ENCODE measurements around the gene BATF3.

DNA sequence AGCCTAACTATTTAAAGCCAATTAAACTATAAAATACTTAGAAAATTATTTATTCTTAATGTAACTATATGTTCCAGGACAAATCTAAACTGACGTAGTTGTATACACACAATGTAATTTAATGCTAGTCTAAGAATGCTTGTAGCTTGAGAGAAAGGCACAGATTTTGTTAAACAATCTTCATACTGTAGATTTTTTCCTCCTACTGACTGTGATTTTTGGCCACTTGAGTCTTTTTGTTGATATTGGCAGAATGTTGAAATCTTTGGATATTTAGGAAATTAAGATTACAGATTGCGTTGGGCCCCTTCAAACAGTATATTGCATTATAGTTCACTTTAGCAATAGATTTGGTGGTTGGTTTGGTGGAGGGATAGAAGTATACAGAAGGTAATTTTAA, 50.6 kb downstream of the BATF3 start:
- no peak for TF ChIP-seq POLR2A (IDR thresholded peaks at IDR 0.05; ENCODE audit: low read length)
- TF ChIP-seq, protein P1, sequence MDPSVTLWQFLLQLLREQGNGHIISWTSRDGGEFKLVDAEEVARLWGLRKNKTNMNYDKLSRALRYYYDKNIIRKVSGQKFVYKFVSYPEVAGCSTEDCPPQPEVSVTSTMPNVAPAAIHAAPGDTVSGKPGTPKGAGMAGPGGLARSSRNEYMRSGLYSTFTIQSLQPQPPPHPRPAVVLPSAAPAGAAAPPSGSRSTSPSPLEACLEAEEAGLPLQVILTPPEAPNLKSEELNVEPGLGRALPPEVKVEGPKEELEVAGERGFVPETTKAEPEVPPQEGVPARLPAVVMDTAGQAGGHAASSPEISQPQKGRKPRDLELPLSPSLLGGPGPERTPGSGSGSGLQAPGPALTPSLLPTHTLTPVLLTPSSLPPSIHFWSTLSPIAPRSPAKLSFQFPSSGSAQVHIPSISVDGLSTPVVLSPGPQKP (IDR thresholded peaks at IDR 0.05; ENCODE audit: low read depth, low read length): no peak
- TF ChIP-seq, protein P2, sequence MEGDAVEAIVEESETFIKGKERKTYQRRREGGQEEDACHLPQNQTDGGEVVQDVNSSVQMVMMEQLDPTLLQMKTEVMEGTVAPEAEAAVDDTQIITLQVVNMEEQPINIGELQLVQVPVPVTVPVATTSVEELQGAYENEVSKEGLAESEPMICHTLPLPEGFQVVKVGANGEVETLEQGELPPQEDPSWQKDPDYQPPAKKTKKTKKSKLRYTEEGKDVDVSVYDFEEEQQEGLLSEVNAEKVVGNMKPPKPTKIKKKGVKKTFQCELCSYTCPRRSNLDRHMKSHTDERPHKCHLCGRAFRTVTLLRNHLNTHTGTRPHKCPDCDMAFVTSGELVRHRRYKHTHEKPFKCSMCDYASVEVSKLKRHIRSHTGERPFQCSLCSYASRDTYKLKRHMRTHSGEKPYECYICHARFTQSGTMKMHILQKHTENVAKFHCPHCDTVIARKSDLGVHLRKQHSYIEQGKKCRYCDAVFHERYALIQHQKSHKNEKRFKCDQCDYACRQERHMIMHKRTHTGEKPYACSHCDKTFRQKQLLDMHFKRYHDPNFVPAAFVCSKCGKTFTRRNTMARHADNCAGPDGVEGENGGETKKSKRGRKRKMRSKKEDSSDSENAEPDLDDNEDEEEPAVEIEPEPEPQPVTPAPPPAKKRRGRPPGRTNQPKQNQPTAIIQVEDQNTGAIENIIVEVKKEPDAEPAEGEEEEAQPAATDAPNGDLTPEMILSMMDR (IDR thresholded peaks at IDR 0.05): no peak
- TF ChIP-seq, protein P3, sequence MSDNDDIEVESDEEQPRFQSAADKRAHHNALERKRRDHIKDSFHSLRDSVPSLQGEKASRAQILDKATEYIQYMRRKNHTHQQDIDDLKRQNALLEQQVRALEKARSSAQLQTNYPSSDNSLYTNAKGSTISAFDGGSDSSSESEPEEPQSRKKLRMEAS (IDR thresholded peaks at IDR 0.05): no peak
- no peak for TF ChIP-seq RARB (CRISPR knock-in tag; IDR thresholded peaks at IDR 0.05)
- TF ChIP-seq JUN (IDR thresholded peaks at IDR 0.05): no peak
- no peak for TF ChIP-seq RAD21 (conservative IDR thresholded peaks at IDR 0.05 in 1 of 2, IDR thresholded peaks at IDR 0.05 in 1 of 2)
- TF ChIP-seq, protein P4, sequence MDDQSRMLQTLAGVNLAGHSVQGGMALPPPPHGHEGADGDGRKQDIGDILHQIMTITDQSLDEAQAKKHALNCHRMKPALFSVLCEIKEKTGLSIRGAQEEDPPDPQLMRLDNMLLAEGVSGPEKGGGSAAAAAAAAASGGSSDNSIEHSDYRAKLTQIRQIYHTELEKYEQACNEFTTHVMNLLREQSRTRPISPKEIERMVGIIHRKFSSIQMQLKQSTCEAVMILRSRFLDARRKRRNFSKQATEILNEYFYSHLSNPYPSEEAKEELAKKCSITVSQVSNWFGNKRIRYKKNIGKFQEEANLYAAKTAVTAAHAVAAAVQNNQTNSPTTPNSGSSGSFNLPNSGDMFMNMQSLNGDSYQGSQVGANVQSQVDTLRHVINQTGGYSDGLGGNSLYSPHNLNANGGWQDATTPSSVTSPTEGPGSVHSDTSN (IDR thresholded peaks at IDR 0.05): no peak
- TF ChIP-seq EP300 (IDR thresholded peaks at IDR 0.05): no peak
- TF ChIP-seq MAFK (IDR thresholded peaks at IDR 0.05; ENCODE audit: partially characterized antibody): no peak
- TF ChIP-seq, protein P5, sequence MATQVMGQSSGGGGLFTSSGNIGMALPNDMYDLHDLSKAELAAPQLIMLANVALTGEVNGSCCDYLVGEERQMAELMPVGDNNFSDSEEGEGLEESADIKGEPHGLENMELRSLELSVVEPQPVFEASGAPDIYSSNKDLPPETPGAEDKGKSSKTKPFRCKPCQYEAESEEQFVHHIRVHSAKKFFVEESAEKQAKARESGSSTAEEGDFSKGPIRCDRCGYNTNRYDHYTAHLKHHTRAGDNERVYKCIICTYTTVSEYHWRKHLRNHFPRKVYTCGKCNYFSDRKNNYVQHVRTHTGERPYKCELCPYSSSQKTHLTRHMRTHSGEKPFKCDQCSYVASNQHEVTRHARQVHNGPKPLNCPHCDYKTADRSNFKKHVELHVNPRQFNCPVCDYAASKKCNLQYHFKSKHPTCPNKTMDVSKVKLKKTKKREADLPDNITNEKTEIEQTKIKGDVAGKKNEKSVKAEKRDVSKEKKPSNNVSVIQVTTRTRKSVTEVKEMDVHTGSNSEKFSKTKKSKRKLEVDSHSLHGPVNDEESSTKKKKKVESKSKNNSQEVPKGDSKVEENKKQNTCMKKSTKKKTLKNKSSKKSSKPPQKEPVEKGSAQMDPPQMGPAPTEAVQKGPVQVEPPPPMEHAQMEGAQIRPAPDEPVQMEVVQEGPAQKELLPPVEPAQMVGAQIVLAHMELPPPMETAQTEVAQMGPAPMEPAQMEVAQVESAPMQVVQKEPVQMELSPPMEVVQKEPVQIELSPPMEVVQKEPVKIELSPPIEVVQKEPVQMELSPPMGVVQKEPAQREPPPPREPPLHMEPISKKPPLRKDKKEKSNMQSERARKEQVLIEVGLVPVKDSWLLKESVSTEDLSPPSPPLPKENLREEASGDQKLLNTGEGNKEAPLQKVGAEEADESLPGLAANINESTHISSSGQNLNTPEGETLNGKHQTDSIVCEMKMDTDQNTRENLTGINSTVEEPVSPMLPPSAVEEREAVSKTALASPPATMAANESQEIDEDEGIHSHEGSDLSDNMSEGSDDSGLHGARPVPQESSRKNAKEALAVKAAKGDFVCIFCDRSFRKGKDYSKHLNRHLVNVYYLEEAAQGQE (IDR thresholded peaks at IDR 0.05): no peak
